Fibroblast of pulmonary artery (primary cell): ENCODE measurements around the gene TEX22.

Source experiments
- DNase-seq: peaks from one replicate; pipeline ENCODE4 v3.0.0-alpha.2; 2010; ENCODE audit warnings: low read depth
- H3K4me3 ChIP-seq: replicated peaks from 2 replicates; pipeline ENCODE4 v1.5.1; 2011; ENCODE audit warnings: low read depth, mild to moderate bottlenecking, control low read depth, low read length, moderate library complexity
- CTCF ChIP-seq: IDR thresholded peaks from 2 replicates; pipeline ENCODE4 v1.5.1; 2011; ENCODE audit warnings: mild to moderate bottlenecking, control low read depth, low read length, inconsistent platforms; ENCODE audit errors: missing control alignments

The TEX22 gene

GRCh38 chr14:105436891-105437722 lies 38.8 kb downstream of the TEX22 start:
- DNase-seq, result no peak
- no peak overlapping the region for H3K4me3 ChIP-seq
- no peak for TF ChIP-seq CTCF

DNA sequence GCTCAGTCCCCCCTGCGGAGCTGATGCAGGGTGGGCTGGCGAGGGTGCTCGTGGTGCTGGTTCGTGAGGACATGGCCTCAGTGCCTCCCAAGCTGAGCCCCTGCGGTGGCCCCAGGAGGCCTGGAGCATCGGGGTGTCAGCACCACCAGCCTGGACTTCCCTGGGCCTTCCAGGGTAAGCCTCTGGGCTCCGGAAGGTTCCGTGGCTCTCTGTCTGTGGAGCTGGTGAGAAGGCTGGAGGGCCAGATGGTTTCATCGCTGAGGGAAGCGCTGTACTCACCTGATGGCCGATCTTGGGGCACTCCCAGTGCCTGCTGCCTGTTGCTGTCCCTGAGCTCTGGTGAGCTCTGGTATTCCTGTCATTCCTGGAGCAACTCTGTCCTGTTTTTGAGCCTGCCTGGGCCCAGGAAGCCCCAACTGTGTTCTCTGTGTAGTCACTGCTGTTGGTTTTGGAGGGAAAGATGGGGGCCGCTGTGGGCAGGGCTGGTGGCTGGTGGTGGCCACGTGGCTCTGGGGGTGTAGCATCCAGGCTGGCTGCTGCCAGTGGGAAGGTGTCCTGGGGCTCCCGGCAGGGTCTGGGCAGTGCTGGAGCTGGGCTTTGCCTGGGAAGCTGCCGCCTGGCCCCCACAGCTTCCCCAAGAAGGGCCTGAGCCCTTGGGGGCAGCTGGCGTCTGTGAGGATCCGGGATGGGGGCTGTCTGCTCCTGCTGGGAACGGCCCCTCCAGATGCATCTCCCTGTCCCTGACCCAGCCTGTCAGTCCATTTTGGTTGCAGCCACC lies 39.6 kb downstream of the TEX22 start:
- no peak for TF ChIP-seq CTCF
- no peak overlapping the region for H3K4me3 ChIP-seq

DNA sequence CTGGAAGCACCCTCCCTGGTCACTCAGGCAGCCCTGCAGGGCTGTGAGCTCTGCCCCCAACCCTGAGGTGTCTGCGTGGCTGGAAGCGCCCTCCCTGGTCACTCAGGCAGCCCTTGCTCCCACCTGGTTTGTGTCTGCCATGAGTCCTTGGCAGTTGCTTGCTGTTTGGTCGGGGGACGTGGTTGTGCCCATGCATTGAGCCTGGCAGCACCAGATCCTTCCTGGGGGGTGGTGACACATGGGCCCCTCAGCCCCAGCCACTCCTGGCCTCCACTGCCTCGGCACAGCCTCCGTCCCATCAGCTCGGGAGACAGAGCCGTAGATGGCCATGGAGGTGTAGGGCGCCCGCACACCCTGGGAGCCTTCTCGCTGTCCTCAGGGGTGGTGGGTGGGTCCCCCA lies 40.8 kb downstream of the TEX22 start:
- no peak for DNase-seq
- H3K4me3 ChIP-seq, result no peak overlapping the region
- TF ChIP-seq CTCF, result no peak

More for the DNA sequence above, 39.6 kb downstream of the TEX22 start:
- DNase-seq, result no peak

- no peak for TF ChIP-seq CTCF
- H3K4me3 ChIP-seq, result no peak overlapping the region
- DNase-seq, result no peak
These were observed 41.6 kb downstream of the TEX22 start for GRCh38 chr14:105439710-105440553.

GRCh38 chr14:105440554-105440900 lies 42.2 kb downstream of the TEX22 start:
- no peak for TF ChIP-seq CTCF
- no peak overlapping the region for H3K4me3 ChIP-seq
- no peak for DNase-seq

GRCh38 chr14:105440992-105441391 lies 42.7 kb downstream of the TEX22 start:
- DNase-seq, result no peak
- no peak overlapping the region for H3K4me3 ChIP-seq
- TF ChIP-seq CTCF, result no peak
